PFSK-1 (cell line): Measurements from ENCODE around the gene EPHA6.

Experiments
- FOXP2 ChIP-seq: optimal IDR thresholded peaks from 2 replicates; pipeline ENCODE3; 2011; ENCODE audit warnings: borderline replicate concordance, control low read depth, inconsistent platforms; ENCODE audit not compliant: insufficient read depth; ENCODE audit errors: extremely low read length, extremely low read depth
- POLR2AphosphoS5 ChIP-seq: IDR thresholded peaks from 2 replicates; pipeline ENCODE4 v1.6.1; 2012; ENCODE audit warnings: low read depth, mild to moderate bottlenecking, control low read depth, low read length, moderate library complexity
- SIN3A ChIP-seq: IDR thresholded peaks from 2 replicates; pipeline ENCODE4 v1.6.1; 2012; ENCODE audit warnings: mild to moderate bottlenecking, low read length, moderate library complexity, borderline replicate concordance; ENCODE audit not compliant: insufficient read depth
- TAF1 ChIP-seq: IDR thresholded peaks from 2 replicates; pipeline ENCODE4 v1.6.1; 2012; ENCODE audit warnings: low read length, control low read depth, borderline replicate concordance; ENCODE audit not compliant: insufficient read depth
- TF ChIP-seq, protein P1 (sequence below), 2 experiments: IDR thresholded peaks; 2 replicates each; pipeline versions ENCODE4 v1.6.1 to v1.8.0; 2011 to 2012; ENCODE audit warnings: low read depth in 2 of 2, low read length in 2 of 2, control low read depth in 1 of 2, inconsistent platforms in 1 of 2, mild to moderate bottlenecking in 1 of 2, moderate library complexity in 1 of 2; ENCODE audit not compliant: insufficient read depth in 1 of 2

DNA sequence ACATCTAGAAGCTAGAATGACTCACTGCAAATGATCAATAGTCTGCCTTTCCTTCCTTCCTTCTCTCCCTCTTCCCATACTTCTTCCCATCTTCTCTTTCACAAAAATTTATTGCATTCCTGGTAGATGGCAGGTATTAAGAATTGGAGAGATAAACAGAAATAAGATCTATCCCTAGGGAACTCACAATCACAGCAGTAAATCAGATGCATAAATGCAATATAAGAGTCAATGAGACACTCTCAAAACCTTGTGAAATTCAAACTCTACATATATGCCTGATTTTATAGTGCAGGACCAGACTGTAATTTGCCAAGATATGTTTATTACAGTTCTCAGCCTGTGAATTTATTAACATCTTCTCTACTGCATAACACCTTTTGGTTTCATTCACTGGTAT is 871.9 kb downstream of the EPHA6 start:
- TF ChIP-seq POLR2AphosphoS5 (no peak), TAF1 (no peak), SIN3A (no peak), FOXP2 (no peak)
- TF ChIP-seq, protein P1, sequence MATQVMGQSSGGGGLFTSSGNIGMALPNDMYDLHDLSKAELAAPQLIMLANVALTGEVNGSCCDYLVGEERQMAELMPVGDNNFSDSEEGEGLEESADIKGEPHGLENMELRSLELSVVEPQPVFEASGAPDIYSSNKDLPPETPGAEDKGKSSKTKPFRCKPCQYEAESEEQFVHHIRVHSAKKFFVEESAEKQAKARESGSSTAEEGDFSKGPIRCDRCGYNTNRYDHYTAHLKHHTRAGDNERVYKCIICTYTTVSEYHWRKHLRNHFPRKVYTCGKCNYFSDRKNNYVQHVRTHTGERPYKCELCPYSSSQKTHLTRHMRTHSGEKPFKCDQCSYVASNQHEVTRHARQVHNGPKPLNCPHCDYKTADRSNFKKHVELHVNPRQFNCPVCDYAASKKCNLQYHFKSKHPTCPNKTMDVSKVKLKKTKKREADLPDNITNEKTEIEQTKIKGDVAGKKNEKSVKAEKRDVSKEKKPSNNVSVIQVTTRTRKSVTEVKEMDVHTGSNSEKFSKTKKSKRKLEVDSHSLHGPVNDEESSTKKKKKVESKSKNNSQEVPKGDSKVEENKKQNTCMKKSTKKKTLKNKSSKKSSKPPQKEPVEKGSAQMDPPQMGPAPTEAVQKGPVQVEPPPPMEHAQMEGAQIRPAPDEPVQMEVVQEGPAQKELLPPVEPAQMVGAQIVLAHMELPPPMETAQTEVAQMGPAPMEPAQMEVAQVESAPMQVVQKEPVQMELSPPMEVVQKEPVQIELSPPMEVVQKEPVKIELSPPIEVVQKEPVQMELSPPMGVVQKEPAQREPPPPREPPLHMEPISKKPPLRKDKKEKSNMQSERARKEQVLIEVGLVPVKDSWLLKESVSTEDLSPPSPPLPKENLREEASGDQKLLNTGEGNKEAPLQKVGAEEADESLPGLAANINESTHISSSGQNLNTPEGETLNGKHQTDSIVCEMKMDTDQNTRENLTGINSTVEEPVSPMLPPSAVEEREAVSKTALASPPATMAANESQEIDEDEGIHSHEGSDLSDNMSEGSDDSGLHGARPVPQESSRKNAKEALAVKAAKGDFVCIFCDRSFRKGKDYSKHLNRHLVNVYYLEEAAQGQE (IDR thresholded peaks at IDR 0.05; ENCODE audit: insufficient read depth in 1 of 2, low read depth in 2 of 2, low read length in 2 of 2): no peak
